Panc1 (cell line): ENCODE data around the gene ZNF236. TPM values are rescaled to one million over a fixed set of nuclear protein-coding genes. Genes with fewer than 3 reads are reported as not detected.
A peak's percentile ranks its signal among the peaks of the same experiment; 100 is the strongest.

Experiments
- ATAC-seq: fragments of 200-7000 bp; cut with Tn5 transposase; 2 replicates; pipeline ENCODE4 v1.9.1; 2020; ENCODE audit warnings: mild to moderate bottlenecking, moderate library complexity
- BruUV-seq: library from RNA; stranded (reverse); fragments of 400-500 nt; replicated peaks from 2 replicates; lab custom pipeline; 2021; lab: Mats Ljungman, UMichigan
- CTCF ChIA-PET: fragments of 300-600 bp; sonication (Branson Sonifier 250); formaldehyde crosslinking; loops from one replicate; lab custom pipeline; 2022; ENCODE audit warnings: antibody characterized with exemption; lab: Charles Lee
- POLR2A ChIA-PET: fragments of 300-600 bp; sonication (Branson Sonifier 250); formaldehyde crosslinking; loops from one replicate; lab custom pipeline; 2022; ENCODE audit warnings: antibody characterized with exemption; lab: Charles Lee
- DNase-seq: peaks from one replicate; pipeline ENCODE4 v3.0.0-alpha.2; 2010; ENCODE audit warnings: low read depth, low spot score
- H3K27ac ChIP-seq: 2 replicates; pipeline ENCODE4 v1.5.1; 2011; ENCODE audit warnings: mild to moderate bottlenecking, low read length, inconsistent platforms
- H3K27me3 ChIP-seq: fragments of 200-500 bp; sonication (Bioruptor generic); 2 replicates; pipeline ENCODE4 v1.6.0; 2014; ENCODE audit warnings: low read length, inconsistent platforms; ENCODE audit not compliant: control insufficient read depth, insufficient read depth
- H3K36me3 ChIP-seq: fragments of 200-500 bp; sonication (Bioruptor generic); 2 replicates; pipeline ENCODE4 v1.5.1; 2014; ENCODE audit warnings: inconsistent platforms, mild to moderate bottlenecking, low read length, moderate library complexity; ENCODE audit not compliant: control insufficient read depth, insufficient read depth
- H3K4me1 ChIP-seq: 2 replicates; pipeline ENCODE4 v1.5.1; 2011; ENCODE audit warnings: inconsistent platforms, mild to moderate bottlenecking, low read length, moderate library complexity; ENCODE audit not compliant: control insufficient read depth, insufficient read depth
- H3K4me3 ChIP-seq, 2 experiments: 2 replicates each; pipeline ENCODE4 v1.5.1; 2011 to 2012; ENCODE audit warnings: low read depth in 2 of 2, low read length in 2 of 2, mild to moderate bottlenecking in 2 of 2, inconsistent platforms in 1 of 2, moderate library complexity in 1 of 2
- H3K9me3 ChIP-seq: fragments of 200-500 bp; sonication (Bioruptor generic); 2 replicates; pipeline ENCODE4 v1.5.1; 2014; ENCODE audit warnings: low read depth, mild to moderate bottlenecking, inconsistent platforms, low read length, moderate library complexity; ENCODE audit not compliant: control insufficient read depth, insufficient read depth
- CTCF ChIP-seq: fragments of 450-650 bp; IDR thresholded peaks from 2 replicates; pipeline ENCODE4 v1.5.1; 2017; ENCODE audit warnings: mild to moderate bottlenecking
- POLR2AphosphoS5 ChIP-seq: IDR thresholded peaks from 2 replicates; pipeline ENCODE4 v1.6.1; 2012; ENCODE audit warnings: mild to moderate bottlenecking, low read depth, low read length, moderate library complexity
- REST ChIP-seq, 2 experiments: IDR thresholded peaks; 2 replicates each; pipeline ENCODE4 v1.6.1; 2011 to 2012; ENCODE audit warnings: low read depth in 2 of 2, control low read depth in 1 of 2, low read length in 1 of 2, mild to moderate bottlenecking in 1 of 2, moderate library complexity in 1 of 2; ENCODE audit not compliant: insufficient read depth in 1 of 2
- SIN3A ChIP-seq: IDR thresholded peaks from 2 replicates; pipeline ENCODE4 v1.6.1; 2012; ENCODE audit warnings: low read depth, mild to moderate bottlenecking, low read length, moderate library complexity, borderline replicate concordance; ENCODE audit not compliant: insufficient read depth
- TCF7L2 ChIP-seq: IDR thresholded peaks from 2 replicates; pipeline ENCODE4 v1.6.1; 2011; ENCODE audit warnings: mild to moderate bottlenecking, low read depth, low read length, inconsistent platforms
- in situ Hi-C: cut with HindIII; loops from 2 replicates; pipeline ENCODE4 v1.10.0; 2016; ENCODE audit warnings: low sequenced_read_pairs, low pct_unique_long_range_greater_than_20kb
- intact Hi-C: fragments of 100-400 bp; cut with micrococcal nuclease; formaldehyde crosslinking; loops from one replicate; pipeline ENCODE4 v1.10.0; 2022; ENCODE audit not compliant: unreplicated experiment
- total RNA-seq: library from RNA; stranded (reverse); gene quantifications from one replicate; pipeline ENCODE4 v1.2.1, GENCODE V29; 2021; ENCODE audit not compliant: unreplicated experiment

The ZNF236 gene
- total RNA-seq, 1 experiment from 2014 or later, result 32.2 TPM

- Histone ChIP-seq H3K27ac (peak overlapping the region; percentile 60), H3K36me3 (no peaks in the 10 kb centered on the region), H3K4me1 (peaks cover 21% of the 10 kb centered on the region), H3K9me3 (no peaks in the 10 kb centered on the region), H3K4me3 (peak overlapping the region; percentile 78 to 99), H3K27me3 (no peaks in the 10 kb centered on the region)
- BruUV-seq, result no TSS peak
- POLR2A ChIA-PET, result interaction anchor here (0.5 to 0.6 kb wide), 3 partner anchors 12 to 211 kb away, joined by 3 to 8 read pairs (median 5); no protein-coding TSS in a partner anchor
- DNase-seq, result no peak
- in situ Hi-C loops (no loop called here), intact Hi-C loops (no loop called here)
- no peak for TF ChIP-seq TCF7L2
- ATAC-seq, result no peak
- CTCF ChIA-PET, result interaction anchor here (0.6 to 1.2 kb wide), 4 partner anchors 14 to 390 kb away, joined by 3 to 6 read pairs (median 4); no protein-coding TSS in a partner anchor
Observed at GRCh38 chr18:76819411-76820136, 2.8 kb upstream of the ZNF236 start.

GRCh38 chr18:76821356-76821874 lies 942 bp upstream of the ZNF236 start:
- Histone ChIP-seq H3K4me1 (peaks cover 29% of the 10 kb centered on the region), H3K27me3 (no peaks in the 10 kb centered on the region), H3K9me3 (no peaks in the 10 kb centered on the region), H3K27ac (peak overlapping the region; percentile 97), H3K4me3 (peak overlapping the region; percentile 78 to 99), H3K36me3 (no peaks in the 10 kb centered on the region)
- in situ Hi-C loops (no loop called here), intact Hi-C loops (no loop called here)
- TF ChIP-seq CTCF (no peak), SIN3A (0 out of 2 replicates have a peak, but pooled peaks have one; percentile 89), TCF7L2 (no peak), POLR2AphosphoS5 (no peak), REST (IDR thresholded peaks at IDR 0.05; ENCODE audit: insufficient read depth in 1 of 2, low read depth in 2 of 2, low read length in 1 of 2) (no peak)
- POLR2A ChIA-PET, result interaction anchor here (0.5 to 1.2 kb wide), 5 partner anchors 10 to 98 kb away, joined by 3 to 19 read pairs (median 3); no protein-coding TSS in a partner anchor
- CTCF ChIA-PET, result interaction anchor here (1.6 kb wide), 1 partner anchor 18 kb away, joined by 4 read pairs; no protein-coding TSS in a partner anchor
- ATAC-seq (peak; percentile 14), DNase-seq (no peak)
- no TSS peak for BruUV-seq
